Smooth muscle cell (in vitro differentiated cells): ENCODE data around the gene ODF2L. TPM values are rescaled to one million over a fixed set of nuclear protein-coding genes. Genes with fewer than 3 reads are reported as not detected.
"Not testable (repeated sequence)": the region's sequence is repeated elsewhere in the genome, so short reads cannot be mapped to it uniquely, and the experiment has no call there.

Experiments
- DNase-seq: peaks from one replicate; lab custom pipeline; 2025; ENCODE audit not compliant: unreplicated experiment; lab: John Stamatoyannopoulos, UW
- H2AFZ ChIP-seq: fragments of 200-600 bp; sonication (generic); 2 replicates; pipeline ENCODE4 v1.6.0; 2016; ENCODE audit warnings: antibody characterized with exemption, low read depth, mild to moderate bottlenecking
- H3F3A ChIP-seq: fragments of 200-600 bp; sonication (generic); 2 replicates; pipeline ENCODE4 v1.6.0; 2017; ENCODE audit warnings: antibody characterized with exemption, low read depth
- H3K27ac ChIP-seq: fragments of 200-600 bp; sonication (generic); 2 replicates; pipeline ENCODE4 v1.5.1; 2016; ENCODE audit warnings: low read depth, mild to moderate bottlenecking
- H3K27me3 ChIP-seq: fragments of 200-600 bp; sonication (generic); 2 replicates; pipeline ENCODE4 v1.6.1; 2016; ENCODE audit warnings: low read depth, mild to moderate bottlenecking
- H3K36me3 ChIP-seq: fragments of 200-600 bp; sonication (generic); 2 replicates; pipeline ENCODE4 v1.5.1; 2016; ENCODE audit warnings: low read depth
- H3K4me1 ChIP-seq: fragments of 200-600 bp; sonication (generic); 2 replicates; pipeline ENCODE4 v1.5.1; 2016; ENCODE audit warnings: low read depth
- H3K4me2 ChIP-seq: fragments of 200-600 bp; sonication (generic); 2 replicates; pipeline ENCODE4 v1.6.0; 2016; ENCODE audit warnings: mild to moderate bottlenecking
- H3K4me3 ChIP-seq: fragments of 200-600 bp; sonication (generic); 2 replicates; pipeline ENCODE4 v1.5.1; 2016; ENCODE audit warnings: mild to moderate bottlenecking
- H3K79me2 ChIP-seq: fragments of 200-600 bp; sonication (generic); 2 replicates; pipeline ENCODE4 v1.6.0; 2016; ENCODE audit warnings: low read depth, mild to moderate bottlenecking
- H3K9ac ChIP-seq: fragments of 200-600 bp; sonication (generic); 2 replicates; pipeline ENCODE4 v1.6.0; 2016; ENCODE audit warnings: low read depth
- H3K9me3 ChIP-seq: fragments of 200-600 bp; sonication (generic); replicated peaks from 2 replicates; pipeline ENCODE4 v1.5.1; 2016; ENCODE audit warnings: low read depth
- H4K20me1 ChIP-seq: fragments of 200-600 bp; sonication (generic); 2 replicates; pipeline ENCODE4 v1.6.0; 2016; ENCODE audit warnings: low read depth
- WGBS: methylation state at CpG from one replicate; pipeline ENCODE4 v1.1.7; 2016; ENCODE audit warnings: low lambda C conversion rate; 5-methylcytosine and 5-hydroxymethylcytosine counted together
- polyA plus RNA-seq: library from polyadenylated mRNA; unstranded; fragments of >200 nt; fragmentation: Nextera tagmentation; extraction: Ambion mirVana; gene quantifications from 2 replicates; pipeline ENCODE4 v1.2.1, GENCODE V29; 2016
- total RNA-seq: library from RNA; depleted of rRNA; stranded (reverse); fragments of >200 nt; gene quantifications from 2 replicates; pipeline ENCODE4 v1.2.3, GENCODE V29; 2014
- TF ChIP-seq, protein P1 (sequence below): fragments of 200-600 bp; sonication (generic); IDR thresholded peaks from 2 replicates; pipeline ENCODE4 v1.5.1; 2017; ENCODE audit warnings: borderline replicate concordance, mild to moderate bottlenecking, antibody characterized with exemption; ENCODE audit not compliant: insufficient read depth, poor library complexity, severe bottlenecking

ODF2L gene
- total and polyA plus RNA-seq, 2 experiments from 2014 or later: 36.4 to 58.4 TPM

DNA sequence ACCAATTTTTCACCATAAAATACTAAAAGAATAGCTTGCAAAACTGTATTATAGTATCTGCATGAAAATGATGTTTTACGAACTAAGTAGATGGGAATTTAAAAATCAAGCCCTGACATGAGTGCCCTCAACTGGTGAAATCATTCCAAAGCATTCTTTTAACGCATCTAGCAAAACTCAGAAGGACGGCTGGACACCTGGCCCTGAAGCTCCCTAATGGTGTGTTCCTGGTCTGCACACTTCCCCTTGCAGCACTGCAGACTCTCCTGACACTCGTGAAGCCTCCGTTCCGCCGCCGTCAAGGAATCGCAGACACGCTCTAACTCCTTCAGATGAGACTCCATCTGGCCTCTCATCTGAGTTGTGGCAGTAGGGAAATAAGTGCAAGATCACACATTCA lies 39.9 kb downstream of the ODF2L start:
- TF ChIP-seq, protein P1, sequence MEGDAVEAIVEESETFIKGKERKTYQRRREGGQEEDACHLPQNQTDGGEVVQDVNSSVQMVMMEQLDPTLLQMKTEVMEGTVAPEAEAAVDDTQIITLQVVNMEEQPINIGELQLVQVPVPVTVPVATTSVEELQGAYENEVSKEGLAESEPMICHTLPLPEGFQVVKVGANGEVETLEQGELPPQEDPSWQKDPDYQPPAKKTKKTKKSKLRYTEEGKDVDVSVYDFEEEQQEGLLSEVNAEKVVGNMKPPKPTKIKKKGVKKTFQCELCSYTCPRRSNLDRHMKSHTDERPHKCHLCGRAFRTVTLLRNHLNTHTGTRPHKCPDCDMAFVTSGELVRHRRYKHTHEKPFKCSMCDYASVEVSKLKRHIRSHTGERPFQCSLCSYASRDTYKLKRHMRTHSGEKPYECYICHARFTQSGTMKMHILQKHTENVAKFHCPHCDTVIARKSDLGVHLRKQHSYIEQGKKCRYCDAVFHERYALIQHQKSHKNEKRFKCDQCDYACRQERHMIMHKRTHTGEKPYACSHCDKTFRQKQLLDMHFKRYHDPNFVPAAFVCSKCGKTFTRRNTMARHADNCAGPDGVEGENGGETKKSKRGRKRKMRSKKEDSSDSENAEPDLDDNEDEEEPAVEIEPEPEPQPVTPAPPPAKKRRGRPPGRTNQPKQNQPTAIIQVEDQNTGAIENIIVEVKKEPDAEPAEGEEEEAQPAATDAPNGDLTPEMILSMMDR: no peak
- Histone ChIP-seq H3K4me2 (no peak overlapping the region), H3F3A (no peaks in the 10 kb centered on the region), H3K27me3 (no peaks in the 10 kb centered on the region), H3K4me3 (no peak overlapping the region), H3K9me3 (no peaks in the 10 kb centered on the region), H4K20me1 (no peaks in the 10 kb centered on the region), H3K79me2 (no peaks in the 10 kb centered on the region), H3K36me3 (peaks cover 22% of the 10 kb centered on the region), H3K4me1 (no peaks in the 10 kb centered on the region), H3K27ac (no peak overlapping the region), H3K9ac (no peak overlapping the region), H2AFZ (no peak overlapping the region)
- DNase-seq: no peak
- WGBS: 91% methylated on average over 10 of the region's 10 CpGs

DNA sequence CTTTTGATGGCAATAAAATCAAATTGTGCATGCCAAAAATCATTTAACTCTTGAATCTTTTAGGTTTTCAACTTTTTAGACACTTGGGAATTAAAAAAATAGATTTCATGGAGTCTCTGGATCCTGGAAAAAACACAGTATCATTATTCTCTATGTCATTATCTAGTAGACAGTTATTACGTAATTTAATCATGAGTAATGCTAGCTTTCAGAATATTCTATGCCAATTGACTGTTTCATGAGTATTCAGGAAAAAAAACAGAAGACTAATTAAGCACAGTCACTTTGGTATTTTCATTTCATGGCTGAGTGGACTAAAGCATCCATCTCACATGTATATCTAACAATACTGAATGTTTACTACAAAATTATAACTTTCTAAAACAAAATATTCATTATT lies 44.0 kb downstream of the ODF2L start:
- Histone ChIP-seq H3K9ac (no peak overlapping the region), H4K20me1 (no peaks in the 10 kb centered on the region), H3K79me2 (no peaks in the 10 kb centered on the region), H3K4me3 (no peak overlapping the region), H3K4me1 (no peaks in the 10 kb centered on the region), H3K27ac (no peak overlapping the region), H3K27me3 (no peaks in the 10 kb centered on the region), H3K36me3 (peaks cover 26% of the 10 kb centered on the region), H3K4me2 (no peak overlapping the region), H3K9me3 (no peaks in the 10 kb centered on the region), H2AFZ (no peak overlapping the region), H3F3A (no peaks in the 10 kb centered on the region)
- DNase-seq: no peak
- WGBS: 100% methylated on average over 1 of the region's 1 CpG
- TF ChIP-seq, protein P1: no peak

DNA sequence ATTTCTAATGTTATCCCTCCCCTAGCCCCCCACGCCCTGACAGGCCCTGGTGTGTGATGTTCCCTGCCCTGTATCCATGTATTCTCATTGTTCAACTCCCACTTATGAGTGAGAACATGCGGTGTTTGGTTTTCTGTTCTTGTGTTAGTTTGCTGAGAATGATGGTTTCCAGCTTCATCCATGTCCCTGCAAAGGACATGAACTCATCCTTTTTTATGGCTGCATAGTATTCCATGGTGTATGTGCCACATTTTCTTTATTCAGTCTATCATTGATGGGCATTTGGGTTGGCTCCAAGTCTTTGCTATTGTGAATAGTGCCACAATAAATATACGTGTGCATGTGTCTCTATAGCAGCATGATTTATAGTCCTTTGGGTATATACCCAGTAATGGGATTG lies 45.9 kb downstream of the ODF2L start:
- not testable (repeated sequence) for H3K9me3 ChIP-seq, H3K27me3 ChIP-seq, H3K27ac ChIP-seq, H3K4me3 ChIP-seq, H3K9ac ChIP-seq, H2AFZ ChIP-seq, H3F3A ChIP-seq, H3K4me2 ChIP-seq, H4K20me1 ChIP-seq, DNase-seq, H3K4me1 ChIP-seq, H3K79me2 ChIP-seq
- H3K36me3 ChIP-seq: peaks cover 26% of the 10 kb centered on the region
- WGBS: 100% methylated on average over 3 of the region's 3 CpGs

DNA sequence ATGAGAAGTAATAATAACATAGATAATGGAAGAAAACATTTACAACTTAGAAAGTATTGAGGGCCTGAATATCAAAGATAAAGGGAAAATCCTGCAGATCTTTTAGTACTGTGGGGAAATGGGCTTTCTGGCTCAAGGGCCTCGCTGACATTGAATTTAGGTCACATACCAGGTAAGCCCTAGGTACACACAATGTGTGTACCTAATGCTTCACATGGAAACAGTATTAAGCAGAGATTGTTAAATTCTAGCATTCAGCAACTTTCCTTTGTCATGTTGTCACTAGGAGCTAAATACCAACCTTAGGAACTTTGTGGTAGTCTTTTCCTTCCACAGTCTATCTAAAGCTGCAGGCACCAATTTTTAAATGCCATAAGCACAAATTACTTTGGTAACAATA lies 49.7 kb downstream of the ODF2L start:
- Histone ChIP-seq H3K4me3 (no peak overlapping the region), H3K36me3 (peaks cover 4% of the 10 kb centered on the region), H3K9me3 (no peaks in the 10 kb centered on the region), H3K4me2 (no peak overlapping the region), H3K4me1 (no peaks in the 10 kb centered on the region), H3K27me3 (no peaks in the 10 kb centered on the region), H3K27ac (no peak overlapping the region), H3K79me2 (no peaks in the 10 kb centered on the region), H3F3A (no peaks in the 10 kb centered on the region), H3K9ac (no peak overlapping the region), H2AFZ (no peak overlapping the region), H4K20me1 (no peaks in the 10 kb centered on the region)
- WGBS: 100% methylated on average over 1 of the region's 1 CpG
- no peak for DNase-seq
- TF ChIP-seq, protein P1: no peak
